Duodenal mucosa (tissue), 2 donors: ENCODE results near the gene HS3ST6.
"Not testable (repeated sequence)": the region's sequence is repeated elsewhere in the genome, so short reads cannot be mapped to it uniquely, and the experiment has no call there.

Experiments used
- H3K27ac ChIP-seq: one replicate; pipeline ENCODE4 v1.7.0; 2013; ENCODE audit warnings: low read depth, low read length
- H3K27me3 ChIP-seq, 2 donors: one replicate each; pipeline ENCODE4 v1.7.0; 2013; ENCODE audit warnings: low read length in 2 of 2, control low read depth in 1 of 2; ENCODE audit not compliant: insufficient read depth in 2 of 2, control insufficient read depth in 1 of 2
- H3K36me3 ChIP-seq, 2 donors: one replicate each; pipeline ENCODE4 v1.7.0; 2013; ENCODE audit warnings: low read length in 2 of 2, control low read depth in 1 of 2; ENCODE audit not compliant: insufficient read depth in 2 of 2, control insufficient read depth in 1 of 2
- H3K4me1 ChIP-seq, 2 donors: one replicate each; pipeline ENCODE4 v1.7.0; 2013; ENCODE audit warnings: low read length in 2 of 2, control low read depth in 1 of 2; ENCODE audit not compliant: insufficient read depth in 2 of 2, control insufficient read depth in 1 of 2
- H3K4me3 ChIP-seq, 2 donors: one replicate each; pipeline ENCODE4 v1.7.0; 2013; ENCODE audit warnings: low read length in 2 of 2, low read depth in 1 of 2
- H3K9ac ChIP-seq, 2 donors: one replicate each; pipeline ENCODE4 v1.7.0; 2013; ENCODE audit warnings: low read length in 2 of 2, low read depth in 1 of 2
- H3K9me3 ChIP-seq, 2 donors: one replicate each; pipeline ENCODE4 v1.7.0; 2013; ENCODE audit warnings: low read length in 2 of 2, control low read depth in 1 of 2; ENCODE audit not compliant: control insufficient read depth in 1 of 2

Gene HS3ST6

GRCh38 chr16:1959269-1960039 is 41.2 kb upstream of the HS3ST6 start, which contains the start of gene NDUFB10:
Gene NDUFB10 (plus strand): TSS chr16:1959538. CDS start chr16:1959625, 87 bp downstream.
- Histone ChIP-seq H3K9ac (peak within 1 kb of the TSS; percentile 91 to 94), H3K4me1 (peaks cover 23 to 34% of the 10 kb centered on the region in 2 donors), H3K4me3 (peak within 1 kb of the TSS; percentile 79 to 92), H3K36me3 (peaks cover 8 to 26% of the 10 kb centered on the region in 2 donors), H3K9me3 (no peaks in the 10 kb centered on the region), H3K27ac (peak within 1 kb of the TSS; percentile 56), H3K27me3 (no peaks in the 10 kb centered on the region)

- peak overlapping the region; percentile 79 to 92 for H3K4me3 ChIP-seq
- H3K9ac ChIP-seq: peak overlapping the region; percentile 9 to 94
- H3K9me3 ChIP-seq: no peaks in the 10 kb centered on the region
- no peaks in the 10 kb centered on the region for H3K27me3 ChIP-seq
- peaks cover 8 to 24% of the 10 kb centered on the region in 2 donors for H3K36me3 ChIP-seq
- H3K4me1 ChIP-seq: peaks cover 22 to 30% of the 10 kb centered on the region in 2 donors
- peak overlapping the region; percentile 27 for H3K27ac ChIP-seq
Measured at GRCh38 chr16:1958715-1959268, 40.6 kb upstream of the HS3ST6 start.

- H3K4me3 ChIP-seq, H3K27ac ChIP-seq, H3K27me3 ChIP-seq, H3K9ac ChIP-seq, H3K9me3 ChIP-seq: not testable (repeated sequence)
- Histone ChIP-seq H3K4me1 (peaks cover 16 to 24% of the 10 kb centered on the region in 2 donors), H3K36me3 (peaks cover 8 to 21% of the 10 kb centered on the region in 2 donors)
Measured at GRCh38 chr16:1958143-1958491, 39.9 kb upstream of the HS3ST6 start.

GRCh38 chr16:1957434-1958142 is 39.4 kb upstream of the HS3ST6 start:
- not testable (repeated sequence) for H3K27me3 ChIP-seq, H3K27ac ChIP-seq, H3K9ac ChIP-seq, H3K9me3 ChIP-seq, H3K4me3 ChIP-seq
- Histone ChIP-seq H3K36me3 (peaks cover 8 to 17% of the 10 kb centered on the region in 2 donors), H3K4me1 (peaks cover 15 to 19% of the 10 kb centered on the region in 2 donors)

GRCh38 chr16:1953734-1954133 is 35.5 kb upstream of the HS3ST6 start:
- no peaks in the 10 kb centered on the region for H3K9me3 ChIP-seq
- H3K27me3 ChIP-seq: no peaks in the 10 kb centered on the region
- H3K4me1 ChIP-seq: peaks cover 0 to under 1% of the 10 kb centered on the region in 2 donors
- no peak overlapping the region for H3K9ac ChIP-seq
- H3K27ac ChIP-seq: no peak overlapping the region
- H3K36me3 ChIP-seq: no peaks in the 10 kb centered on the region
- H3K4me3 ChIP-seq: no peak overlapping the region

GRCh38 chr16:1950559-1950958 is 32.3 kb upstream of the HS3ST6 start:
- no peak overlapping the region for H3K4me3 ChIP-seq
- H3K36me3 ChIP-seq: no peaks in the 10 kb centered on the region
- H3K9me3 ChIP-seq: no peaks in the 10 kb centered on the region
- H3K27ac ChIP-seq: no peak overlapping the region
- no peaks in the 10 kb centered on the region for H3K4me1 ChIP-seq
- no peak overlapping the region for H3K9ac ChIP-seq
- no peaks in the 10 kb centered on the region for H3K27me3 ChIP-seq

GRCh38 chr16:1950047-1950446 is 31.8 kb upstream of the HS3ST6 start:
- no peak overlapping the region for H3K4me3 ChIP-seq
- H3K4me1 ChIP-seq: no peaks in the 10 kb centered on the region
- no peak overlapping the region for H3K27ac ChIP-seq

GRCh38 chr16:1949507-1949906 is 31.3 kb upstream of the HS3ST6 start:
- H3K27me3 ChIP-seq: no peaks in the 10 kb centered on the region
- no peaks in the 10 kb centered on the region for H3K36me3 ChIP-seq
- H3K27ac ChIP-seq: no peak overlapping the region
- H3K9me3 ChIP-seq: no peaks in the 10 kb centered on the region
- H3K4me3 ChIP-seq: no peak overlapping the region
- no peak overlapping the region for H3K9ac ChIP-seq
- H3K4me1 ChIP-seq: no peaks in the 10 kb centered on the region

More at GRCh38 chr16:1950047-1950446, 31.8 kb upstream of the HS3ST6 start:
- Histone ChIP-seq H3K9ac (no peak overlapping the region), H3K36me3 (no peaks in the 10 kb centered on the region), H3K27me3 (no peaks in the 10 kb centered on the region), H3K9me3 (no peaks in the 10 kb centered on the region)

- Histone ChIP-seq H3K36me3 (no peaks in the 10 kb centered on the region), H3K9me3 (no peaks in the 10 kb centered on the region), H3K27me3 (no peaks in the 10 kb centered on the region), H3K9ac (no peak overlapping the region), H3K27ac (no peak overlapping the region), H3K4me3 (no peak overlapping the region), H3K4me1 (peaks cover 2 to 5% of the 10 kb centered on the region in 2 donors)
Measured at GRCh38 chr16:1947369-1947670, 29.1 kb upstream of the HS3ST6 start.
